H1 (cell line): ENCODE measurements around the gene GBA2. TPM values are rescaled to one million over a fixed set of nuclear protein-coding genes. Genes with fewer than 3 reads are reported as not detected.

Source experiments
- CTCF ChIA-PET: fragments of 300-600 bp; sonication (Branson Sonifier 250); formaldehyde crosslinking; loops from one replicate; lab custom pipeline; 2021; ENCODE audit not compliant: partially characterized antibody; lab: Charles Lee
- POLR2A ChIA-PET: fragments of 300-600 bp; sonication (Branson Sonifier 250); formaldehyde crosslinking; loops from one replicate; lab custom pipeline; 2021; ENCODE audit warnings: inconsistent platforms; ENCODE audit not compliant: partially characterized antibody; lab: Charles Lee
- DNase-seq, 2 experiments: peaks; one replicate each; pipeline versions ENCODE4 v3.0.0 to v3.0.0-alpha.2; 2010 to 2022; ENCODE audit warnings: low spot score in 2 of 2, low read depth in 1 of 2, mixed read lengths in 1 of 2
- FAIRE-seq: peaks from 2 replicates; lab custom pipeline; 2011; peaks lifted over from hg19 to GRCh38; lab: Jason Lieb, UNC
- H2AFZ ChIP-seq: 2 replicates; pipeline ENCODE4 v1.8.1; 2012; ENCODE audit warnings: low read length, inconsistent platforms
- H2AK5ac ChIP-seq: 2 replicates; pipeline ENCODE4 v1.6.1; 2013; ENCODE audit warnings: low read depth, low read length
- H2BK120ac ChIP-seq: replicated peaks from 2 replicates; pipeline ENCODE3; 2013; ENCODE audit warnings: low read depth, low read length, inconsistent platforms
- H2BK12ac ChIP-seq: 2 replicates; pipeline ENCODE4 v1.6.1; 2013; ENCODE audit warnings: low read depth, low read length
- H2BK15ac ChIP-seq: 2 replicates; pipeline ENCODE4 v1.6.1; 2013; ENCODE audit warnings: low read length
- H2BK20ac ChIP-seq: 2 replicates; pipeline ENCODE4 v1.6.1; 2013; ENCODE audit warnings: low read length
- H2BK5ac ChIP-seq: 2 replicates; pipeline ENCODE4 v1.6.1; 2013; ENCODE audit warnings: low read depth, low read length
- H3K14ac ChIP-seq: 2 replicates; pipeline ENCODE4 v1.6.1; 2013; ENCODE audit warnings: inconsistent platforms; ENCODE audit not compliant: insufficient read length
- H3K18ac ChIP-seq: 2 replicates; pipeline ENCODE4 v1.6.1; 2013; ENCODE audit warnings: low read length; ENCODE audit errors: extremely low read depth
- H3K23ac ChIP-seq: 2 replicates; pipeline ENCODE4 v1.6.1; 2013; ENCODE audit warnings: inconsistent platforms; ENCODE audit not compliant: insufficient read length
- H3K23me2 ChIP-seq: 2 replicates; pipeline ENCODE4 v1.6.1; 2013; ENCODE audit warnings: low read depth, low read length
- H3K27ac ChIP-seq: 2 replicates; pipeline ENCODE4 v1.6.1; 2011; ENCODE audit warnings: low read depth, low read length, inconsistent platforms
- H3K27me3 ChIP-seq, 4 experiments: replicated peaks in 1 of 4; 1 replicate in 1 of 4; 2 replicates in 3 of 4; pipeline versions ENCODE4 v1.6.1 to v1.8.1; 2011 to 2013; ENCODE audit warnings: low read length in 3 of 4, mild to moderate bottlenecking in 3 of 4, inconsistent platforms in 2 of 4, mixed read lengths in 2 of 4, moderate library complexity in 1 of 4; ENCODE audit not compliant: control insufficient read depth in 3 of 4, insufficient read depth in 3 of 4; ENCODE audit errors: extremely low read depth in 1 of 4
- H3K36me3 ChIP-seq, 4 experiments: 2 replicates each; pipeline versions ENCODE4 v1.6.1 to v1.8.1; 2011 to 2013; ENCODE audit warnings: mild to moderate bottlenecking in 4 of 4, low read length in 3 of 4, moderate library complexity in 2 of 4, control low read depth in 1 of 4, inconsistent platforms in 1 of 4; ENCODE audit not compliant: insufficient read depth in 4 of 4, control insufficient read depth in 2 of 4
- H3K4ac ChIP-seq: replicated peaks from 2 replicates; pipeline ENCODE3; 2013; ENCODE audit warnings: low read length, low read depth, mixed read lengths, inconsistent platforms; ENCODE audit not compliant: insufficient read length
- H3K4me1 ChIP-seq, 4 experiments: replicated peaks in 1 of 4; 1 replicate in 1 of 4; 2 replicates in 3 of 4; pipeline versions ENCODE4 v1.6.1 to v1.8.1; 2011 to 2013; ENCODE audit warnings: low read length in 3 of 4, inconsistent platforms in 2 of 4, mixed read lengths in 1 of 4; ENCODE audit not compliant: insufficient read depth in 4 of 4, control insufficient read depth in 3 of 4
- H3K4me2 ChIP-seq, 2 experiments: 2 replicates each; pipeline versions ENCODE4 v1.6.1 to v1.8.1; 2011 to 2013; ENCODE audit warnings: low read depth in 2 of 2, low read length in 2 of 2, control low read depth in 1 of 2, inconsistent platforms in 1 of 2, mild to moderate bottlenecking in 1 of 2; ENCODE audit not compliant: insufficient read depth in 1 of 2
- H3K4me3 ChIP-seq, 4 experiments: fragments of 200-600, 300-600 bp in 1 of 4; sonication (generic), shearing (Covaris generic), sonication (Bioruptor Twin) in 1 of 4; 2 replicates each; pipeline versions ENCODE4 v1.5.1 to v1.8.1; 2011 to 2016; ENCODE audit warnings: low read length in 4 of 4, low read depth in 3 of 4, control low read depth in 2 of 4, inconsistent platforms in 2 of 4, mild to moderate bottlenecking in 2 of 4, mixed read lengths in 1 of 4, moderate library complexity in 1 of 4; ENCODE audit not compliant: insufficient read depth in 2 of 4; ENCODE audit errors: extremely low read depth in 1 of 4
- H3K56ac ChIP-seq: replicated peaks from 2 replicates; pipeline ENCODE3; 2013; ENCODE audit warnings: low read depth, mild to moderate bottlenecking, mixed read lengths, low read length, inconsistent platforms; ENCODE audit not compliant: insufficient read length
- H3K79me1 ChIP-seq: 2 replicates; pipeline ENCODE4 v1.6.1; 2013; ENCODE audit warnings: low read depth, low read length, control low read depth
- H3K79me2 ChIP-seq, 2 experiments: 2 replicates each; pipeline versions ENCODE4 v1.6.1 to v1.8.1; 2012 to 2013; ENCODE audit warnings: low read length in 2 of 2, mild to moderate bottlenecking in 2 of 2, inconsistent platforms in 1 of 2; ENCODE audit not compliant: insufficient read depth in 2 of 2, control insufficient read depth in 1 of 2
- H3K9ac ChIP-seq, 4 experiments: replicated peaks in 1 of 4; 1 replicate in 1 of 4; 2 replicates in 3 of 4; pipeline versions ENCODE4 v1.6.1 to v1.8.1; 2011 to 2013; ENCODE audit warnings: low read depth in 3 of 4, low read length in 3 of 4, control low read depth in 2 of 4, mild to moderate bottlenecking in 2 of 4, moderate library complexity in 2 of 4, inconsistent platforms in 1 of 4; ENCODE audit errors: extremely low read depth in 1 of 4
- H3K9me3 ChIP-seq, 2 experiments: 2 replicates each; pipeline versions ENCODE4 v1.6.1 to v1.8.1; 2012 to 2013; ENCODE audit warnings: mild to moderate bottlenecking in 2 of 2, moderate library complexity in 2 of 2, control low read depth in 1 of 2, inconsistent platforms in 1 of 2, low read depth in 1 of 2, low read length in 1 of 2, mixed read lengths in 1 of 2; ENCODE audit not compliant: insufficient read depth in 2 of 2
- H4K20me1 ChIP-seq, 2 experiments: replicated peaks in 1 of 2; 2 replicates each; pipeline versions ENCODE3 to v1.8.1; 2011 to 2013; ENCODE audit warnings: inconsistent platforms in 2 of 2, low read length in 2 of 2, mild to moderate bottlenecking in 1 of 2; ENCODE audit not compliant: insufficient read depth in 2 of 2, control insufficient read depth in 1 of 2
- H4K5ac ChIP-seq: 2 replicates; pipeline ENCODE4 v1.6.1; 2013; ENCODE audit warnings: low read length, low read depth, mixed read lengths, inconsistent platforms; ENCODE audit not compliant: insufficient read length
- H4K8ac ChIP-seq: 2 replicates; pipeline ENCODE4 v1.8.0; 2013; ENCODE audit warnings: mild to moderate bottlenecking, moderate library complexity, low read length, inconsistent platforms; ENCODE audit not compliant: insufficient read depth; ENCODE audit errors: extremely low read depth
- H4K91ac ChIP-seq: replicated peaks from 2 replicates; pipeline ENCODE3; 2013; ENCODE audit warnings: low read length, mixed read lengths, inconsistent platforms; ENCODE audit not compliant: insufficient read length
- CTCF ChIP-seq, 3 experiments: IDR thresholded peaks; 1 replicate in 2 of 3; 2 replicates in 1 of 3; pipeline versions ENCODE4 v1.5.1 to v1.6.1; 2011; ENCODE audit warnings: low read length in 3 of 3, mild to moderate bottlenecking in 3 of 3, inconsistent platforms in 2 of 3, low read depth in 1 of 3, moderate library complexity in 1 of 3; ENCODE audit not compliant: insufficient read depth in 1 of 3; ENCODE audit errors: control extremely low read depth in 1 of 3
- FOSL1 ChIP-seq: IDR thresholded peaks from 2 replicates; pipeline ENCODE4 v1.6.1; 2011; ENCODE audit warnings: mild to moderate bottlenecking, low read depth, low read length, moderate library complexity; ENCODE audit not compliant: insufficient read depth
- JUND ChIP-seq: IDR thresholded peaks from 2 replicates; pipeline ENCODE4 v1.6.1; 2011; ENCODE audit warnings: mild to moderate bottlenecking, improper control_type of control experiment, low read length
- WGBS, 2 experiments: shearing (Covaris generic) in 1 of 2; methylation state at CpG; one replicate each; pipeline versions ENCODE4 v1.1.6 to v1.1.7; 2013 to 2015; ENCODE audit warnings: low lambda C conversion rate in 2 of 2, mixed read lengths in 2 of 2, inconsistent platforms in 1 of 2, low coverage in 1 of 2, missing lambda C conversion rate in 1 of 2; ENCODE audit not compliant: insufficient replicate concordance in 2 of 2, insufficient coverage in 1 of 2, insufficient read length in 1 of 2; ENCODE audit errors: extremely low coverage in 1 of 2, missing lambda C conversion rate in 1 of 2; 5-methylcytosine and 5-hydroxymethylcytosine counted together
- polyA plus RNA-seq, 7 experiments: library from polyadenylated mRNA; depleted of rRNA in 3 of 7; stranded (reverse) in 5 of 7; unstranded in 2 of 7; fragments of >200 nt in 5 of 7; fragments of 200-250 nt in 2 of 7; gene quantifications; 1 replicate in 5 of 7; 2 replicates in 1 of 7; 4 replicates in 1 of 7; pipeline versions ENCODE4 v1.2.1 to v1.2.3, GENCODE V29; 2011 to 2013; ENCODE audit warnings: missing spikeins in 2 of 7, mixed read lengths in 2 of 7
- total RNA-seq: library from RNA; stranded (reverse); fragmentation: NEBNext Ultra II Directional; extraction: Animal tissue kit (Norgen Biotek cat#: 25700); gene quantifications from 2 replicates; pipeline ENCODE4 v1.2.1, GENCODE V29; 2021

Gene GBA2
- total and polyA plus RNA-seq, 2 of the 8 experiments (the other 6 are each of a cell fraction or from before 2014, with no cell fraction given): 64.2 to 71.9 TPM

DNA sequence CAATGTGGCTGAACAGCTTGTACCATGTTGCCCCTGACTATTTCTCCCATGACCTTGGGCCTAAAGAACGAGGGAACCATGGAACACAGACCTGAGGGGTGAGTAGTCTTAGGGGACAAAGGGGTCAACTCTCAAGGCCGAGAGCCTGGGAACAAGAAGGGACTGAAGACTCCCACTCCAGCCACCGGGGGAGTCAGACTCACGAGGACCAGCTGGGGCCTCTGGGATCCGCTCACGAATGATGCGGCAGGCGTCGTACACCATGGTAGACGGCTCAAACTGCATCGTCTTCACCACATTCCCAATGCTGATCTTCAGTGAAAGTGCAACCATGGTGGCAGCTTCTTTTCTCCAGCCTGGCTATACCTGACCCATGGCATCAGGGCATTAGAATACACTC, 23.7 kb downstream of the GBA2 start:
- no peak overlapping the region for H2AK5ac ChIP-seq
- DNase-seq: no peak
- ChIA-PET POLR2A (interaction anchor here (1.0 to 11.1 kb wide), 8 partner anchors 10 to 50 kb away, joined by 3 to 158 read pairs (median 14); partner anchors contain the start of gene TPM2), CTCF (interaction anchor here (0.7 to 16.0 kb wide), 17 partner anchors 9 to 1823 kb away, joined by 3 to 198 read pairs (median 13); partner anchors contain the start of genes ARHGEF39, CCDC107, GBA2 and HINT2)
- H3K56ac ChIP-seq: no peak overlapping the region
- no peak for FAIRE-seq
- H4K5ac ChIP-seq: no peak overlapping the region
- peaks cover 16 to 32% (median 25%) of the 10 kb centered on the region in 4 experiments for H3K4me1 ChIP-seq
- no peak overlapping the region for H3K14ac ChIP-seq
- no peak overlapping the region for H3K4ac ChIP-seq
- H3K4me2 ChIP-seq: no peak overlapping the region
- peaks cover under 1% of the 10 kb centered on the region; the same call in 1 of the 2 replicates for H3K23me2 ChIP-seq
- no peak overlapping the region; the same call in 1 of the 2 replicates for H2BK5ac ChIP-seq
- no peak overlapping the region for H2BK15ac ChIP-seq
- peaks cover 0 to 4% of the 10 kb centered on the region in 2 experiments for H4K20me1 ChIP-seq
- H3K79me2 ChIP-seq: peaks cover 2 to 42% of the 10 kb centered on the region in 2 experiments
- WGBS, 2 experiments: 96% methylated on average over 11 of the region's 11 CpGs; no CpG with 5 or more reads in 1 of the 2 experiments
- H3K36me3 ChIP-seq: peaks cover 12 to 40% (median 28%) of the 10 kb centered on the region in 4 experiments
- H3K9ac ChIP-seq: no peak overlapping the region; a peak in 1 of 7 replicates
- no peak overlapping the region for H3K23ac ChIP-seq
- no peaks in the 10 kb centered on the region; a peak in 1 of 4 replicates for H3K9me3 ChIP-seq
- no peaks in the 10 kb centered on the region for H3K27me3 ChIP-seq
- H4K91ac ChIP-seq: no peak overlapping the region
- TF ChIP-seq FOSL1 (no peak), CTCF (IDR thresholded peaks at IDR 0.05; ENCODE audit: control extremely low read depth in 1 of 3, insufficient read depth in 1 of 3, low read depth in 1 of 3, low read length in 3 of 3) (peak; percentile 14 to 28 (median 22); a peak in 3 of 4 replicates), JUND (no peak)
- no peak overlapping the region for H3K18ac ChIP-seq
- H2BK120ac ChIP-seq: no peak overlapping the region
- H3K27ac ChIP-seq: no peak overlapping the region
- H3K79me1 ChIP-seq: peaks cover 11% of the 10 kb centered on the region
- no peak overlapping the region for H2AFZ ChIP-seq
- no peak overlapping the region for H3K4me3 ChIP-seq
- H2BK20ac ChIP-seq: no peak overlapping the region
- H2BK12ac ChIP-seq: no peak overlapping the region
- no peak overlapping the region for H4K8ac ChIP-seq
